Left renal pelvis (tissue), 4 donors: ENCODE measurements around the gene CAMTA1. TPM values are rescaled to one million over a fixed set of nuclear protein-coding genes. Genes with fewer than 3 reads are reported as not detected.

Source experiments
- DNase-seq, 4 donors: peaks; one replicate each; pipeline ENCODE4 v3.0.0-alpha.2; 2013; ENCODE audit warnings: low read depth in 4 of 4, low spot score in 3 of 4
- polyA plus RNA-seq, 4 donors: library from polyadenylated mRNA; unstranded; fragments of 120-200 nt; gene quantifications; one replicate each; pipeline ENCODE4 v1.2.1, GENCODE V29; 2013; ENCODE audit not compliant: insufficient read length in 4 of 4

Gene CAMTA1
- polyA plus RNA-seq, 4 donors = 50.7 to 99.9 (median 87.8) TPM

- no peak for DNase-seq
These were observed 553.2 kb downstream of the CAMTA1 start for GRCh38 chr1:7338439-7338838.

GRCh38 chr1:7339014-7339413 is 553.8 kb downstream of the CAMTA1 start:
- no peak for DNase-seq

GRCh38 chr1:7339953-7340352 is 554.7 kb downstream of the CAMTA1 start:
- no peak for DNase-seq

- no peak for DNase-seq
These were observed 556.1 kb downstream of the CAMTA1 start for GRCh38 chr1:7341145-7341905.

GRCh38 chr1:7343882-7344281 is 558.6 kb downstream of the CAMTA1 start:
- no peak for DNase-seq

- no peak for DNase-seq
These were observed 559.0 kb downstream of the CAMTA1 start for GRCh38 chr1:7344299-7344698.

GRCh38 chr1:7345516-7345915 is 560.3 kb downstream of the CAMTA1 start:
- no peak for DNase-seq

GRCh38 chr1:7346070-7346596 is 560.9 kb downstream of the CAMTA1 start:
- no peak for DNase-seq

GRCh38 chr1:7346600-7347570 is 561.6 kb downstream of the CAMTA1 start:
- no peak for DNase-seq

- no peak for DNase-seq
These were observed 562.8 kb downstream of the CAMTA1 start for GRCh38 chr1:7348073-7348472.

- no peak for DNase-seq
These were observed 563.3 kb downstream of the CAMTA1 start for GRCh38 chr1:7348580-7348979.

GRCh38 chr1:7350804-7351203 is 565.5 kb downstream of the CAMTA1 start:
- DNase-seq = no peak

GRCh38 chr1:7351649-7352048 is 566.4 kb downstream of the CAMTA1 start:
- no peak for DNase-seq

- DNase-seq = no peak
These were observed 567.1 kb downstream of the CAMTA1 start for GRCh38 chr1:7352364-7352763.

GRCh38 chr1:7352974-7353373 is 567.7 kb downstream of the CAMTA1 start:
- no peak for DNase-seq

GRCh38 chr1:7355646-7356045 is 570.4 kb downstream of the CAMTA1 start:
- DNase-seq = no peak

GRCh38 chr1:7356079-7356478 is 570.8 kb downstream of the CAMTA1 start:
- DNase-seq = no peak

GRCh38 chr1:7358425-7358824 is 573.2 kb downstream of the CAMTA1 start:
- DNase-seq = no peak

- no peak for DNase-seq
These were observed 575.3 kb downstream of the CAMTA1 start for GRCh38 chr1:7360526-7360925.

- DNase-seq = no peak
These were observed 577.7 kb downstream of the CAMTA1 start for GRCh38 chr1:7362947-7363346.

- no peak for DNase-seq
These were observed 578.2 kb downstream of the CAMTA1 start for GRCh38 chr1:7363450-7363849.
